ENCODE results near the gene ARSB. TPM values are rescaled to one million over a fixed set of nuclear protein-coding genes. Genes with fewer than 3 reads are reported as not detected.

ARSB gene
- total RNA-seq, 1 donor from 2014 or later = 23.5 TPM

DNA sequence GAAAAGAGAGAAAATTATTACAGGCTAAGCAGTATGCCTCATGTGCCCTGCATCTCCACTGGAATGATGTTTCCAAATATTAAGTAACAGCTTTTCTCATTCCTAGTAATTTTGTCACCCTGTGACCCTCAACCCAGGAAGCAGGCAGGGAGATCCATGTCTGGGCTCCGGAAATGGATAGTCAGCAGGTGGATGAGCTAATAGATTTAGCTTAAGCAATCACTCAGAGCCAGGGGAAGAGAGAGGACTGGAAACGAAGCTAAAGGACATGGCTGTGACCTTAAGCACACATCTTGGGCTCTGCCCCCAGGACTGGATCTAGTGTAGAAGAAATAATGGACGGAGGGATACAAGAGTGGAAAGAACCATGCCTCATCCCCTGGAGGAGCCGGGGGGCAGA is 89.5 kb downstream of the ARSB start:
- H3K27me3 Mint-ChIP-seq (ENCODE audit: unreplicated experiment) = no peaks in the 10 kb centered on the region
- H3K4me3 Mint-ChIP-seq (ENCODE audit: unreplicated experiment) = no peak overlapping the region
- no peaks in the 10 kb centered on the region for H3K36me3 Mint-ChIP-seq (ENCODE audit: unreplicated experiment)
- no peaks in the 10 kb centered on the region for H3K9me3 Mint-ChIP-seq (ENCODE audit: unreplicated experiment)
- TF ChIP-seq, protein P1, sequence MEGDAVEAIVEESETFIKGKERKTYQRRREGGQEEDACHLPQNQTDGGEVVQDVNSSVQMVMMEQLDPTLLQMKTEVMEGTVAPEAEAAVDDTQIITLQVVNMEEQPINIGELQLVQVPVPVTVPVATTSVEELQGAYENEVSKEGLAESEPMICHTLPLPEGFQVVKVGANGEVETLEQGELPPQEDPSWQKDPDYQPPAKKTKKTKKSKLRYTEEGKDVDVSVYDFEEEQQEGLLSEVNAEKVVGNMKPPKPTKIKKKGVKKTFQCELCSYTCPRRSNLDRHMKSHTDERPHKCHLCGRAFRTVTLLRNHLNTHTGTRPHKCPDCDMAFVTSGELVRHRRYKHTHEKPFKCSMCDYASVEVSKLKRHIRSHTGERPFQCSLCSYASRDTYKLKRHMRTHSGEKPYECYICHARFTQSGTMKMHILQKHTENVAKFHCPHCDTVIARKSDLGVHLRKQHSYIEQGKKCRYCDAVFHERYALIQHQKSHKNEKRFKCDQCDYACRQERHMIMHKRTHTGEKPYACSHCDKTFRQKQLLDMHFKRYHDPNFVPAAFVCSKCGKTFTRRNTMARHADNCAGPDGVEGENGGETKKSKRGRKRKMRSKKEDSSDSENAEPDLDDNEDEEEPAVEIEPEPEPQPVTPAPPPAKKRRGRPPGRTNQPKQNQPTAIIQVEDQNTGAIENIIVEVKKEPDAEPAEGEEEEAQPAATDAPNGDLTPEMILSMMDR (IDR thresholded peaks at IDR 0.05; ENCODE audit: partially characterized antibody, unreplicated experiment) = no peak
- H3K27ac Mint-ChIP-seq (ENCODE audit: unreplicated experiment) = no peak overlapping the region
- no peak for DNase-seq
- peaks cover 7% of the 10 kb centered on the region for H3K4me1 Mint-ChIP-seq (ENCODE audit: low read depth, unreplicated experiment)

DNA sequence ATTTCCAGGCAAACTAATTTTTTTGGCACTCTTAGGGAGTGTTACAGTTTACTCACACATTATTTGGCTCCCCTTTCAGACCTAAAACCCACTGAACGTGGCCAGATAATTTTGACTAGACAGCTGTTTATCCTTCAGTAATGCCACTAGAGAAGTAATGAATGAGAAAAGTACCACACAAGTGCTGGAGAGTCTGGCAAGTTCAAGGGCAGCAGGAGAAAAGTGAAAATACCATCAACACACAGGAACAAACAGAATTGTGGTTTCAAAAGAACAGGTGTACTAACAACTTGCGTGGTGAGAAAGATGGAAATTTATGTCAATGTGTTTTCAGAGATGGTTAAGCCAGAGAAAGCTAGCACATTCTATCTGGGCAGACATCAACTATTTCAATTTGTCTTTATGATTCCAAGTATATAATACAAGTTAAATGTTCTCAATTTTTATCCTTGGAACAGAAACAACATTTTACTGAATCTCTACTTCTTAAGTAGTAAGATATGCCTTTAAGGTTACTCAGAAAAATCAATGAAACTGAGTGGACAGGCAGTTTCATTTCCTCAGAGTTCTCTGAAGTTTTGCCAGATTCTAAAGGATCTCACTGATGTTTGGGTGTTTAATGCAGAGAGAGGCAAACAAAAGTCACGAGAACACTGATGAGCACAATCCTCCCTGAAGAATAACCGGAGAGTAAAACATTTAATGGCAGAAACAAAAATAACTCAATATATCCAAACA is 91.0 kb downstream of the ARSB start:
- H3K4me3 Mint-ChIP-seq (ENCODE audit: unreplicated experiment) = no peak overlapping the region
- no peaks in the 10 kb centered on the region for H3K27me3 Mint-ChIP-seq (ENCODE audit: unreplicated experiment)
- no peaks in the 10 kb centered on the region for H3K9me3 Mint-ChIP-seq (ENCODE audit: unreplicated experiment)
- TF ChIP-seq, protein P1 (IDR thresholded peaks at IDR 0.05; ENCODE audit: partially characterized antibody, unreplicated experiment) = no peak
- H3K27ac Mint-ChIP-seq (ENCODE audit: unreplicated experiment) = no peak overlapping the region
- H3K4me1 Mint-ChIP-seq (ENCODE audit: low read depth, unreplicated experiment) = peaks cover 7% of the 10 kb centered on the region
- no peaks in the 10 kb centered on the region for H3K36me3 Mint-ChIP-seq (ENCODE audit: unreplicated experiment)
- no peak for DNase-seq

DNA sequence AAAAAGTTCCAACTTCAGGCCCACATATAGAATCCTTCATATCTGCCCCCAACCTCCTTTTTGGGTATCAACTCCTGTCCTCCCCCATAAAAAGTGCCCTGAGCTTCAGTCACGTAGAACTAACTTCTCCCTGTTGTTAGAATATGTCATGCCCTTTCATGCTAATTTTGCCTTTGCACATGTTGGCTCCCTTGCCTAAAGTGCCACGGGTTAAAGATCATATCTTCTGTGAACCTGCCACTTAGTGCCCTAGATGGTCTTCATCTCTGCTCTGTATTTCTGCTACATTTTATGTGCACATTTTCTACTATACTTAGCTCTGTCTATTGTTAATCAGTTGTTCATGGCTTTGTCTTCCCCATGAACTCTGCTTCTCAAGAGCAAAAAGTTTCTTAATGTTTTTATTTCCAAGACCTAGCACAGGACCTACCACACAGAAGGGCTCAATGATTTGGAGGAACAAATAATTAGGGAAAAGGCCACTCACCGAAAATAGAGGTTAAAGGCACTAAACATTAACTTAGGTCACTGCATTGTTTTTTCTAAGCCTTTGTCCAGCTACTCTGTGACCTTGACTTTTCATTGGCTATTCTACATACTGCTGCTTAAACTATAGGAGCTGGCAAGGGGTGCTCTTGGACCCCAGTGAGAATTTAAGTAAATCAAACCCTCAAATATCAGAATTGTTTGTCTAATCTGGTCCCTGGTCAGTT is 94.3 kb downstream of the ARSB start:
- Mint-ChIP-seq H3K9me3 (ENCODE audit: unreplicated experiment) (peaks cover 2% of the 10 kb centered on the region), H3K4me3 (ENCODE audit: unreplicated experiment) (no peak overlapping the region), H3K36me3 (ENCODE audit: unreplicated experiment) (no peaks in the 10 kb centered on the region), H3K27ac (ENCODE audit: unreplicated experiment) (no peak overlapping the region), H3K27me3 (ENCODE audit: unreplicated experiment) (peaks cover 1% of the 10 kb centered on the region), H3K4me1 (ENCODE audit: low read depth, unreplicated experiment) (peaks cover 4% of the 10 kb centered on the region)
- DNase-seq = no peak
- TF ChIP-seq, protein P1 (IDR thresholded peaks at IDR 0.05; ENCODE audit: partially characterized antibody, unreplicated experiment) = no peak

DNA sequence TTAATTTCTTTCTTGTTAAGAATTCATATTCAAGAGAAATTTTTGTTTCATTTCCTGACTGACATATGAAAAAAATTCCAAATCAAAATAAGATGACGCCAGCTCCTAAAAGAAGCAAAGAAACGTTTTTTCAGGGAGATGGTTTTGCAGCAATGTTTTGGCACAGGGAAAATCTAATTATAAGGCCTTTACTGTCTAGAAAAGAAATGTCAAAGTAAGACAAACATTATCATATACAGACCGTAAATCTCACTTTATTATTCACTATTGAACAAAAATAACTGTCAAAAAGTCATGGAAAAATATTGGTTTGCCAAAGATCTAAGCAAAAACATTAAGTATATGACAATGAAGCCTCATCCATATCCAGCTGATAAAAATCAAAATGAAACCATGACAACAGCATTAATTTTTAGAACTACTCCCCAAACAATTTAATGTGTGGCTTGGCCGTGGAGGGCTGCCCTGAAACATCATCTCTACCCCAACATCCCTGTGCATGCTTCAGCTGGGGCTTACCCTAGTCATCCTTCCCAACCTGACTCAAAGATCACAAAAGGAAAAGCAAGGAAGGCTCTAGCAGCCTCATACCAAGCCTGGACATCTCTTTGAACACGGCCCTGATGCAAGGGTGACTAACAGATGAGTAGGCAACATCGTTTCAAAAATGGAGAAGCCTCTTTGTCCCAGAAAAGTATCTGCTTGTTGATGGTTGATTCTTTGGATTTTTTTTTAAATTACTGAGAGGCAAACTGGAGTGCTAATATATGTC is 95.6 kb downstream of the ARSB start:
- Mint-ChIP-seq H3K27ac (ENCODE audit: unreplicated experiment) (no peak overlapping the region), H3K9me3 (ENCODE audit: unreplicated experiment) (peaks cover 2% of the 10 kb centered on the region), H3K4me1 (ENCODE audit: low read depth, unreplicated experiment) (peaks cover 2% of the 10 kb centered on the region), H3K27me3 (ENCODE audit: unreplicated experiment) (peaks cover 1% of the 10 kb centered on the region), H3K4me3 (ENCODE audit: unreplicated experiment) (no peak overlapping the region), H3K36me3 (ENCODE audit: unreplicated experiment) (no peaks in the 10 kb centered on the region)
- no peak for DNase-seq
- TF ChIP-seq, protein P1 (IDR thresholded peaks at IDR 0.05; ENCODE audit: partially characterized antibody, unreplicated experiment) = no peak
